Measurements from ENCODE around the gene PID1.

The PID1 gene

GRCh38 chr2:229042349-229042748 is 228.7 kb downstream of the PID1 start:
- TF ChIP-seq MAX (IDR thresholded peaks at IDR 0.05; ENCODE audit: low read depth, low read length) = no peak
- TF ChIP-seq POLR2A (IDR thresholded peaks at IDR 0.05; ENCODE audit: extremely low read depth, insufficient read length) = no peak
- TF ChIP-seq CTCF (IDR thresholded peaks at IDR 0.05; ENCODE audit: low read depth, low read length) = no peak
- TF ChIP-seq MYC (IDR thresholded peaks at IDR 0.05; ENCODE audit: low read depth, low read length) = no peak
- no peak overlapping the region for H3K4me3 ChIP-seq (ENCODE audit: low read depth, low read length)
- DNase-seq (ENCODE audit: low read depth) = no peak

- TF ChIP-seq CTCF (IDR thresholded peaks at IDR 0.05; ENCODE audit: low read depth, low read length) = no peak
- TF ChIP-seq MAX (IDR thresholded peaks at IDR 0.05; ENCODE audit: low read depth, low read length) = no peak
- no peak for TF ChIP-seq POLR2A (IDR thresholded peaks at IDR 0.05; ENCODE audit: extremely low read depth, insufficient read length)
- no peak for TF ChIP-seq MYC (IDR thresholded peaks at IDR 0.05; ENCODE audit: low read depth, low read length)
- no peak for DNase-seq (ENCODE audit: low read depth)
- H3K4me3 ChIP-seq (ENCODE audit: low read depth, low read length) = no peak overlapping the region
Measured at GRCh38 chr2:229041691-229042090, 229.4 kb downstream of the PID1 start.

- no peak for TF ChIP-seq MYC (IDR thresholded peaks at IDR 0.05; ENCODE audit: low read depth, low read length)
- no peak for TF ChIP-seq MAX (IDR thresholded peaks at IDR 0.05; ENCODE audit: low read depth, low read length)
- TF ChIP-seq CTCF (IDR thresholded peaks at IDR 0.05; ENCODE audit: low read depth, low read length) = no peak
- TF ChIP-seq POLR2A (IDR thresholded peaks at IDR 0.05; ENCODE audit: extremely low read depth, insufficient read length) = no peak
- DNase-seq (ENCODE audit: low read depth) = no peak
- H3K4me3 ChIP-seq (ENCODE audit: low read depth, low read length) = no peak overlapping the region
Measured at GRCh38 chr2:229037621-229038020, 233.5 kb downstream of the PID1 start.

GRCh38 chr2:229033816-229034215 is 237.3 kb downstream of the PID1 start:
- TF ChIP-seq MAX (IDR thresholded peaks at IDR 0.05; ENCODE audit: low read depth, low read length) (no peak), MYC (IDR thresholded peaks at IDR 0.05; ENCODE audit: low read depth, low read length) (no peak), POLR2A (IDR thresholded peaks at IDR 0.05; ENCODE audit: extremely low read depth, insufficient read length) (no peak), CTCF (IDR thresholded peaks at IDR 0.05; ENCODE audit: low read depth, low read length) (no peak)
- no peak overlapping the region for H3K4me3 ChIP-seq (ENCODE audit: low read depth, low read length)
- no peak for DNase-seq (ENCODE audit: low read depth)

GRCh38 chr2:229032608-229033234 is 238.4 kb downstream of the PID1 start:
- H3K4me3 ChIP-seq (ENCODE audit: low read depth, low read length) = no peak overlapping the region
- no peak for DNase-seq (ENCODE audit: low read depth)
- TF ChIP-seq CTCF (IDR thresholded peaks at IDR 0.05; ENCODE audit: low read depth, low read length) (no peak), MYC (IDR thresholded peaks at IDR 0.05; ENCODE audit: low read depth, low read length) (no peak), POLR2A (IDR thresholded peaks at IDR 0.05; ENCODE audit: extremely low read depth, insufficient read length) (no peak), MAX (IDR thresholded peaks at IDR 0.05; ENCODE audit: low read depth, low read length) (no peak)

Measured in NB4 (cell line).